HG03520 (cell line): ENCODE data around the gene RHOBTB3.

Experiments
- ATAC-seq: cut with Tn5 transposase; IDR thresholded peaks from one replicate; pipeline ENCODE4 v1.9.1; 2021; ENCODE audit warnings: mild to moderate bottlenecking, moderate library complexity; ENCODE audit not compliant: unreplicated experiment

Gene RHOBTB3

GRCh38 chr5:95730011-95730700, 980 bp upstream of the RHOBTB3 start:
- no peak for ATAC-seq

GRCh38 chr5:95731571-95732554, 727 bp downstream of the RHOBTB3 start:
- peak; percentile 35 for ATAC-seq

DNA sequence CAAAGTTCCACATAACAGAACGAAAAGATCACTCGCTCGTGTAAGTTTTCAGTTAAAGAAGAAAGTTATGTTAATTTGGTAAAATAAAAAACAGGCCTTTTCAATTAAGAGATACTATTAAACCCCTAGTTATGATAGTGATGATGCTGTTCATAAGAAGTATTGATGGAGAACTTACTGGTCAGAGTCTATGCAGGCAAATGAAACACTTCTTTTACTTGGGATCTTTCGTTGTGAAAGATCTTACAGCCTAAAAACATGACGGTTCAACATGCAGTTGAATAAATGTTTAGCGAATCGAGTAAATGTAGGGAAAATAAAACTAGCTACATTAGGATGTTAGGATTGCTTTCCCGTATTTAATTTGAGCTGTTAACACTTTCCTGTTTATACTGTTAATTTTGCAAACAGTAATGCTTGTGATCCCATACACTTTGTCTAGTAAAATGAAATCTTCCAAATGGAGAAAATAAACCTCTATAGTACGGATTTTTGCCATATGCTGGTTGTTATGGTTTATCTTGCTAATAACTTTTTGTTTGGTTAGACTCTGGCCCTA, 2.0 kb downstream of the RHOBTB3 start:
- ATAC-seq = no peak

DNA sequence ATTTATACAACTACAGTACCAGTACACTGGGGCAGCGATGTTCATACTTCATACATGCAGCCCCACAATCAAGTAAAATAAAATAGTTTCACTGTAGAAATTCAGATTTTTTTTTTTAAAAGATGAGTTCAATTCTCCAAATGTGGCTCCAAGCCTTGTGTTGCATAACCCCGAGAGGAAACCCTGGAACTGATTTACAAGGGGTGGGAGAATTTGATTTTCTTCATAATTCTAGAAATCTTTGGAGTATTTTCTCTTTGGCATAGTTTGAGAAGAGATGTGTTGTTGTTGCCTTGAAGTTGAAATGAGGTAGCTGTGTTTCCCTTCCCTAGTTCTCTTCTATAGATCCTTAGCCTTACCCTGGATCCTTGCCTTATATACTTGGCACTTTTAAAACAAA, 3.1 kb downstream of the RHOBTB3 start:
- ATAC-seq = no peak

DNA sequence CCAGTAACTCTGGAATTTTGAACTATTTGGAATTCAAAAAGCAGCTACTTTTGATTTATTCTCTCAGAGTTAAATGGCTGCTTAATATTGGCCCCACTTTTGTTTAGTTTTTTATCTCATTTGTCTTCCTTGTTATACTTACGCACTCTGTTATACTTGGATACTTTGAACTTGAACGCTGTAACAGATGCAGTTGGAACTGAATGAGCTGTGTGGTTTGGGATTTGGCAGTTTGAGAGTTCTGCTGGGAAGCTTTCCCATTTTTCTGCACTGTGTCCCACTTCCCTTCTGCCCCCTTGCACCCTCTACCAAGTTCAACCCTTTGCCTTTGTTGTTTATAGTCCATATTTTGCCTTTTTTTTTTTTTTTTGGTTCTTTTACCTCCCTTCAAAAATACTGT, 3.8 kb downstream of the RHOBTB3 start:
- ATAC-seq = no peak

GRCh38 chr5:95735406-95735805, 4.3 kb downstream of the RHOBTB3 start:
- no peak for ATAC-seq

GRCh38 chr5:95738072-95738471, 6.9 kb downstream of the RHOBTB3 start:
- no peak for ATAC-seq

GRCh38 chr5:95738834-95739233, 7.7 kb downstream of the RHOBTB3 start:
- no peak for ATAC-seq

GRCh38 chr5:95739857-95740256, 8.7 kb downstream of the RHOBTB3 start:
- ATAC-seq = no peak

GRCh38 chr5:95741458-95741857, 10.3 kb downstream of the RHOBTB3 start:
- ATAC-seq = no peak

GRCh38 chr5:95743232-95743631, 12.1 kb downstream of the RHOBTB3 start:
- ATAC-seq = no peak

DNA sequence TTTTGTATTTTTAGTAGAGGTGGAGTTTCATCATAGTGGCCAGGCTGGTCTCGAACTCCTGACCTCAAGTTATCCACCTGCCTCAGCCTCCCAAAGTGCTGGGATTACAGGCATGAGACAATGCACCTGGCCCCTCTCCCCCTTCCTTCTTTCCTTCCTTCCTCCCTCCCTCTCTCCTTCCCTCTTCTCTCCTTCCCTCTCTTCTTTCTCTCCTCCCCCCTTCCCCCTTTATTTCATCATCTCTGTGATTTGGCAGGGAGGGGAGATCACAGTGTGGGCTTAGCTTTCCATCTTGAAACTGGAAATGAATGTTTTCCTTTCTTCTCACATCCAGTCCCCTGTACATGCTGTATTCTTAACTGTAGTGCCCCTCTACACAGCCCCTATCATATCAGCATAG, 12.7 kb downstream of the RHOBTB3 start:
- ATAC-seq = no peak

GRCh38 chr5:95746194-95746593, 15.1 kb downstream of the RHOBTB3 start:
- no peak for ATAC-seq

DNA sequence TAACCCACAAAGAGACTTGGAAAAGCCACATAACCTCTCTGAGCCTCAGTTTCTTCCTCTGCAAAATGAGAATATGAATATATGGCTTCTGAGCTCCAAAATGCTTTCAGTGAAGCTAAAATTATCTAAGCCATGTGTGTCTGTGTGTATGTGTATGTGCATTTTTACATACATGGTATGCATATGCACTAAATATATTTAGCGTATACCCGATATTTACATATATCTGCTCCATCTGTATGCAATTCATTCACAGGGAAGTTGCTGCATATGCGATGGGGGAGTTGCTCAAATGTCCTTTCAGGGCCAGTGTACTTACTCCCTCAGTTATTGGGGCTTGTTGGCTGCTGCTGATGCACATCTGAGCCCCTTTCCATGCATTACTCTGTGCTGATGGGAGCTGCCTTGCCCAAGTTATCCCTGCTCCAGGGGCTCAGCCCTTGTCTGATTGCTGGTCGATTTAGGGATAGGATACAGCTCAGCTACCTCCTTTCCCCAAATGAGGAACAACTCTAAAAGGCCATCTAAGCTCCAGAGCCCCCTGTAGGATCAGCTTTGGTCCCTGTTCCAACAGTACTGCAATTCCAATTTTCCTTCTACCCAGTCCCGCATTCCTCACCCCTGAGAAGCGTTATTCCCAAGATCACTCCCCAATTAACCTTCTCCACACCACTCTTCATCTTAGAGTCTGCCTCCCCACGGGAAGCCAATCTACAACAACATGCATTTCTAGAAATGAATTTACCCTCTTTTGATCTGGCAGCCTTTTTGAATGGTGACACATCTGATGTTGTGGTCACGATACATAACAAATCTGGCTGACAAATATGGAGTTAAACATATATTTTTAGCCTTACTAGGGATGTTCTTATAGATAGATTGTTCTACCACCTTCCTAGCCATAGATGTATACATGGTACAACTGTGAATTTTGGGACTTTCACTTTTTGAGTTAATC, 15.9 kb downstream of the RHOBTB3 start:
- no peak for ATAC-seq

DNA sequence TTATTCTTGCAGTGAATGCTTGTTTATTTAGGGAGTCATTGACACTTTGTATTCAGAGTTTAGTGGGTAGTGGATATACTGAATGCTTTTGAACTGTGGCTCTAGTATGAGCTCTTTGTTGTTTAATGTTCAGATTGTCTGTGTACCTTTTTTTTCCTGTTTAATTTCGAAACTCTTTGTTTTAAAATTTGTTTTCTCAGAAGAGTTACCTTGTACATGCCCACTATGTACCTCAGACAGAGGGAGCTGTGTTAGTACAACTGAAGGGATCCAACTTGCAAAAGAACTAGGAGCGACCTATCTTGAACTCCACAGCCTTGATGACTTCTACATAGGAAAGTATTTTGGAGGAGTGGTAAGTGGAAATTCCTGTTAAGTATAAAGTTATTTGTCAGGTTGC, 17.0 kb downstream of the RHOBTB3 start:
- no peak for ATAC-seq

DNA sequence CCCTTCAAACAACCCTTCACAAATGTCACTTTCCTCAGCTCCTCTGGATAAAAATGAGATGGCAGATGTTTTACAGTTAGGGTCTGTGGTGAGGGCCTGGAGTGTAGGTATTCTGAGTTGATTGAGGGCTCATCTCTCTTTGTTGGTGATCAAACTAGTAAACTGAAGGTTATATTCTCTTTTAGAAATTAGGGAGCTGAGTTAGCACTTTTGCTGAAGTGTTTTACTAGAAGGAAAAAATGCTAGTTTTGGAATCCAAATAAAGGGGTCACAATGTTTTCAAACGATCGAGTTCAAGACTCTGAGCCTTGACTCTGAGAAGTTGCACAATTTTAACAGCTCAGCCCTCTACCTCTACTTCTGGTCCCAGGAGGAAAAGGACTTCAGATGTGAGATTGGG, 23.4 kb downstream of the RHOBTB3 start:
- ATAC-seq = no peak

DNA sequence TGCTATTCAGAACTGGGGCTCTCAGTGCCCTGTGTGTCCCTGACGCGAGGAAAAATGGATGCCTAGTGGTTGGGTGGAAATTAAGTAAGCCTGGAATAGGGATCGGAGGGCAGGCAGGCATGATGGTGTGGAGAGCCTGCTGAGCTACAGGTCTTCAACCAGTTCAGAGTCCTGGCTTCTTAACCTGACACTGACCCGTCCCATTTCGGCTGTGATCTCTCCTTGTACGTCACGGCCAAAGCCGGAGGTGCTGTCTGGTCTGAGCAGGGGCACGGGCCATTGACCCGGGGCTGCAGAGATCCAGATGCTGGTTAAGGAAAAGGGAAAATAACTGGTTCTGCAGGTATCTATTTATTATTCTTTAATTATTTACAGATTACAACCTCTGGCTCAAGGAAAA, 27.9 kb downstream of the RHOBTB3 start:
- ATAC-seq = no peak

- ATAC-seq = no peak
These were observed 28.5 kb downstream of the RHOBTB3 start for GRCh38 chr5:95759634-95760033.

DNA sequence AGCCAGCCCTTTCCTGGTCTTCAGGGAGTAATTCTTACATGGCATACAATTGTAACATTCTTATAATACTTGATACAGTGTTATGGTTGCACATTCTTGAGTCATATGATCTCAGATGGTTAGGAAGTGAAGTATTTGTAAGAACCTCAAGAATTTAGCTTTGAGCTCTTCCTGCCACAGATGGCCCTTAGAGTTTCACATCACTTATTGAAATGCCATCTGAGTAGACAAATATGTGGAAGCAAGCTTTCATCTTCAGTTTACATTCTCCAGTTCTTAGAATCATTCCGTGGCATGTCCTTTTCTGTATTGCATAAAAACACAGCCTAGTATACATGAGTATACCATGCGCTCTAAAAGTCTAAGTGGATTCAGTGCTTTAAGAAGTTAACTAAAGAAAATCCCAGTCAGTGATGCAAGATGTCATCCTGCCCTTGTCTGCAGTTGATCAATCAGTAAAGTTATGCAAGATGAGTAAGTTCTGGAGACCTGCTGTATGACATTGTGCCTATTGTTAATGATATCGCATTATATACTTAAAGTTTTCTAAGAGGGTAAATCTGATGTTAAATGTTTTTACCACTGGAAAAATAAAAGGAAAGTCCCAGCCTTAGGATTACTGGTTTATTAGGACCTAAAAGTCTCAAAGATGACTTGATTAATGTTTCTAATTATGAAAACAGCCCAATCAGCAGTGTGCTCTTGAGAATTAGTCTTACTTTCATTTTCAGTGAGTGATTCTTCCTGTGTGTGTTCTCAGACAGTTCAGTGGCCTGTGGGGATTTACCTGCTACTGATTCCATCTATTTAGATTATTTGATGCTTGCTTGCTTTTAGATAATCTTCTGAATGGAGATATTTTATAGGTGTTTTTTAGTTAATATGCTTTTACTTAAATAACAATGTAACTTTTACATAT, 29.4 kb downstream of the RHOBTB3 start:
- peak; percentile 88 for ATAC-seq
